CD4-positive, alpha-beta T cell treated with Interleukin-6 for 4 hours (primary cell): ENCODE data around the gene TBX20.
"Not testable (repeated sequence)": the region's sequence is repeated elsewhere in the genome, so short reads cannot be mapped to it uniquely, and the experiment has no call there.

Experiments
- DNase-seq: peaks from one replicate; pipeline ENCODE4 v3.0.0-alpha.2; 2020; ENCODE audit warnings: mixed read lengths

Gene TBX20

GRCh38 chr7:35254496-35255442 is 869 bp upstream of the TBX20 start:
- no peak for DNase-seq

GRCh38 chr7:35253460-35253709 is 515 bp downstream of the TBX20 start:
- DNase-seq = no peak

- no peak for DNase-seq
These were observed 1.1 kb downstream of the TBX20 start for GRCh38 chr7:35252612-35253459.

DNA sequence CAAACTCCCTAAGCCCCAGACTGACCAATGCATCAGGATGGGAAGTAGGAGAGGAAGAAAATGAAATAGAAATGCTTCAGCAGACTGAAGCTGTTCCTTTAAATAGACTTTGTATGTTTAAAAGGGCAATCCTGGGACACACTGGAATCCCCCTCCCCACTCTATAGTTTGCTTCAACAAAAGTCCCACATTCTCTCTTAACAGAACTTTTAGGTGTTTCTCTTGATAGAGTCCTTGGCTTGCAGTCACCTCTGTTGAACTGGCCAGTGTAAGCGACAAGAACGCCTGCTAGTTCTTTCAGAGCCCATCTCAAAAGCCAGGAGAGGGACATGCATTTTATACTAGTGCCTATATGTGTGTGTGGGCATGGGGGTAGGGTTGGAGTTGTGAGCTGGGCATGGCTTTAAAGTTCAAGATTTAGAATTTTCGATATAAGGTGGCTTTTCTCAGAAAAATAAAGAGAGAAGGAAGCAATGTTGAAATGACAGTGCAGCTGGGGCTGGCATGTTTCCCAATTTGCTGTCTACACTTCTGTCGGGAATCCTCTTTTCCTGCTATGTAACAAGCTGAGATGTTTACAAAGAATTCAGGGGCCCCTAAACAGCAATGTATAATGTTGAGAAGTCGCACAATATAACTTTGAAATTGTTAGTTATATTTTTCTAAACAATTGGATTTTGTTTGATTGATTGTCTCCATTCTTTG is 2.1 kb downstream of the TBX20 start:
- DNase-seq = no peak

- no peak for DNase-seq
These were observed 3.0 kb downstream of the TBX20 start for GRCh38 chr7:35250941-35251340.

GRCh38 chr7:35250452-35250851 is 3.4 kb downstream of the TBX20 start:
- no peak for DNase-seq

DNA sequence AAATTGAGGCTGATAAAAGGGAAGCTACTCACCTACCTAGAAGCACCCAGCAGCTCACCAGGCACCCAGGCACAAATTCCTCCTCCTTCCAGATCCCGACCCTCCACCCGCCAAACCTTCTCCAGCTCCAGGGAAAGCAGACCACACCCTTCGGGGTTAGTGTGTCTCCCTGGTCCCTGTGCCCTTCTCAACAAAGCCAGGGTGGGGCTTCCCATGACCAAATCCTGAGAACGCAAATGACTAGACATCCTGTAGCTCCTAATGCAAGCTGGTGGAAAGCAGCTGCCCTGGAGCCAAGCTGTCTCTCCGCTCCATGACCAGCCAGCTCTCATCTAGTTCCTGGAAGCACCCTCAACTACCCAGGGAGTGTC is 4.4 kb downstream of the TBX20 start:
- no peak for DNase-seq

DNA sequence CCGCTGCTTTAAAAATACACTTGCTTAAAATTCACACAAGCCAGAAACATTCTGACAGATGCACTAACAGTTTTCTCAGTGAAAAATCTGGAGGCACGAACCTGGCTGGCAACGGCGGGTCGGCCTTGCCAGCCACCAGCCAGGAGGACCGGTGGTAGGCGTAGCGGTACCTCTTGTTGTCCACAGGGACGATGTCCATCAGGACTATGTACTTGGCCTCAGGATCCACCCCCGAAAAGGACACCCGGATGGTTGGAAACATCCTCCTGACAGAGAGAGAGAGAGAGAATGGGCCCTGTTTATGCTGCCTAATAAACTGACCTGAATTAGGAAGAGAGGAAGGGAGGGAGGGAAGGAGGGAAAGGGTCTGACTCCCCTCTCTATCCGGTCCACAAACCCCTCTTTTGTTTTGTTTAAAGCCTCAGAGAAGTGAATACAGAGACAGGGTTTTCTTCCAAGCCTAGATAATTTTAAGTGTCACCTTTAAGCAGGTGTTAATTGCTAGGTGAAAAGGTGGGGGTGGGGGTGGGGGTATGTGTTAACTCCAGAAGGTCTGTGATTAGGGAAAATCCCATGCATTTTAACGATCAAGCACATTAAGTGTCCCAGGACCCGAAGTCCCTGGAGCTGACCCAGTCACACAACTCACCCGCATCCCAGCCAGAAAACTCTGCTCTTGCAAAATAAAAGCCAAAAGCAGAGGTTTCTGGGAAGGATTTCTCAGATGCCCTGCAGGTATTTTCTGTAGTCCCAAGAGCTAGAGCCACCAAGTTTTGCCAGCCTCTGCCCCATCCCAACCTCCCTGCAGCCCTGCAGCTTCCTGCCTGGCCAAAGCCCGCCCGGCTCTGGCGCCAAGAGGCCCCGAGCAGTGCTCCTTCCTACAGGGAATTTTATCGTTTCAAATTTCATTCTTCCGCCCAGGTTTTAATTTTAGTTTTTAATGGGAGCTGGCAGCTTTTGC is 5.0 kb downstream of the TBX20 start:
- no peak for DNase-seq

DNA sequence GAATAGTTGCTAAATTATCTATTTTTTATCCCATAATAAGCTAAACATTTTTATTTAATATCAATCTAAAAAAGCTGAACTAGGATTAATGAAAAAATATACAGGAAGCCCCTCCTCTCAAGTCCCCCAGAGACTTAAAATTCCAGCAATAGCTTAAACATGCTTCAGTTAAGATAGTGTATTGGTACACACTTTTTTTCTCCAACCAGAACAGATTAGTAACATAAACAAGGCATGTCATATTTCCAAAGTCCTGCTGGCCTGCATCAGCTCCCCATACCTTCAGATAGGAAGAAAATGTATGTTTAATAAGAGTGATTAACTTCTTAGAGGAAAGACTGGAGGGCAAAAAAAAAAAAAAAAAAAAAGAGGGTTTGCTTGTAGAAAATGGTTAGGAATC is 7.1 kb downstream of the TBX20 start:
- no peak for DNase-seq

DNA sequence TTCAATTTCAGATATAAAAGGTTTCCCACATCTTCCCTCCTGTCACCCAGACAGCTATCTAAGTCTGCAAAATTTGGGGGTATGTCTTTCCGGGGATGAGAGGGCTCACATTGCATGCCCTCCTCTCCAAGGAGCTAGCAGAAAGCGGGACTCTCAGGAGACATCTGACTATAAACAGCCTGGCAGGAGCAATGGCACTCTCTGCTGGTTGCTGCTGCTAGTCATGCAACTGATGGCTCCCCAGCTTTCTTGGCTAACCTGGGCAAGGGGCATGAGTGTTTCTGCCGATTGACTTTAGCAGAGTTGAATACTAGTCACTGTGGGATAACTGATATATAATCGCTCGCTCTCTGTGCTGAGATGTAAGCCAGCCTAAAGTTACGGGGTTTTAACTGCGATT is 12.0 kb downstream of the TBX20 start:
- DNase-seq = no peak

GRCh38 chr7:35241436-35241835 is 12.5 kb downstream of the TBX20 start:
- no peak for DNase-seq

- not testable (repeated sequence) for DNase-seq
These were observed 12.9 kb downstream of the TBX20 start for GRCh38 chr7:35241008-35241407.

- not testable (repeated sequence) for DNase-seq
These were observed 15.4 kb downstream of the TBX20 start for GRCh38 chr7:35238456-35238855.

- no peak for DNase-seq
These were observed 20.9 kb downstream of the TBX20 start for GRCh38 chr7:35232994-35233393.

GRCh38 chr7:35231221-35231620 is 22.7 kb downstream of the TBX20 start:
- DNase-seq = not testable (repeated sequence)

DNA sequence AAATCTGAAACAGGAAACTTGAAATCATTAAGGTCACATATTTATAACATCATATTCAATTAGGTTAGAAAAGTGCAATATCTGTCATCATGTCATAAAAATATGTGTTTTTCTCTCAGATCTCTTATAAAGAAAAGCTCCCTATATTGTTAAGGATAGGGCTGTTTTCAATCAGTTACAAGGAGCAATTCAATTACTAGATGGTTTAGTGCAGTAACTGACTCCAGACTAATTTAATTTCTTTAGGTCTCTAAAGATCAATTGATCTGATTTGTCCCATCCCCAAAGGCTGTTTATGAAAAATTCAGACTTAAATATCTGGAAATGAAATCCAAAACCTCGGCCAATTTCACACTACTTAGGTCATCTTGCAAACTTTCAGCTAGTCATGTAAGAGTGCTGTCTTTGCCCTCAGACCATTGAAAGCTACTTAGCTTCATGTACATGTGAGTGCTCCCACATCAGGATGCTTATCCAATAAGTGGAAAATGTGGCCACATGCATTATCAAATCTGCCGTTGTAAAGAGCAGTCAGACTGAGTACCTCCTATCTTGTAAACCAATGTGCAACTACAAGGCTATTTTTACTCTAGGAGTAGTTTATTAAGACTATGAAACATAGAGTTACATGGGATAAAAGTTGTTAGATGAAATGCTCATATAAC is 24.7 kb downstream of the TBX20 start:
- not testable (repeated sequence) for DNase-seq

GRCh38 chr7:35228496-35229051 is 25.3 kb downstream of the TBX20 start:
- not testable (repeated sequence) for DNase-seq

DNA sequence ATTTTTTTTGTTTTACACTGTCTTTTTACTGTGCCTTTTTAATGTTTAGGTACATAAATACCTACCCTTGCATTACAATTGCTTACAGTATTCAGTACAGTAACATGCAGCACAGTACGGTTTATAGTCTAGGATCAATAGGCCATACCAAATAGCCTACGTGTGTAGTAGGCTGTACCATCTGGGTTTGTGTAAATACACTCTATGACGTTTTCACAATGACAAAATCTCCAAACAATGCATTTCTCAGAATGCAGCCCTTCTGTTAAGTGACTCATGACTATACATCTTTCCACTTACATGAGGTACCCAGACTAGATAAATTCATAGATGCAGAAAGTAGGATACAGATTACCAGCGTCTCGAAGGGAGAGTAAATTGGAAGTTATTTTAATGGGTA is 26.5 kb downstream of the TBX20 start:
- DNase-seq = not testable (repeated sequence)

GRCh38 chr7:35222445-35222844 is 31.5 kb downstream of the TBX20 start:
- DNase-seq = not testable (repeated sequence)

- not testable (repeated sequence) for DNase-seq
These were observed 33.7 kb downstream of the TBX20 start for GRCh38 chr7:35220176-35220575.

DNA sequence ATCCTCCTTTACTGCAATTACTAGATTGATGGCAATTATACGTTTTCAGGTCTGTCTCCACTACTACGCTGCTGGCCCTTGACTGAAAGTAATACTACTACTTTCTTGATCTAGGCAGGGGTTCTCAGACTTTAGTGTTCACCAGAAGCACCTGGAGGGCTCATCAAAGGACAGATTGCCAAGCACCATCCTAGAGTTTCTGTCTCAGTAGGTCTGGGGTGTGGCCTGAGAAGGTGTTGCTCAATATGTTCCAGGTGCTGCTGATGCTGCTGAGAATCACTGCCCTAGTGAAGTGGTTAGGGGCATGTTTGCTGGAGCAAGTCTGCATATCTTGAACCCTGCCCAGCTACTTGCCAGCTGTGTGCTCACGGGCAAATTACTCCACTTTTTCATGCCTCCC is 37.9 kb downstream of the TBX20 start:
- not testable (repeated sequence) for DNase-seq
